IPS-20b (cell line): Measurements from ENCODE around the gene HUNK.

Experiments
- H3K27ac ChIP-seq: one replicate; pipeline ENCODE4 v1.5.1; 2013; ENCODE audit warnings: low read length
- H3K27me3 ChIP-seq: 2 replicates; pipeline ENCODE4 v1.6.1; 2013; ENCODE audit warnings: mild to moderate bottlenecking, low read length, inconsistent platforms; ENCODE audit not compliant: insufficient read depth
- H3K36me3 ChIP-seq: 2 replicates; pipeline ENCODE4 v1.6.1; 2013; ENCODE audit warnings: low read depth, mild to moderate bottlenecking, inconsistent platforms, low read length, moderate library complexity; ENCODE audit not compliant: insufficient read depth
- H3K4me1 ChIP-seq: 2 replicates; pipeline ENCODE4 v1.6.1; 2013; ENCODE audit warnings: mild to moderate bottlenecking, control low read depth, inconsistent platforms, low read length, moderate library complexity; ENCODE audit not compliant: insufficient read depth
- H3K4me3 ChIP-seq: 2 replicates; pipeline ENCODE4 v1.5.1; 2013; ENCODE audit warnings: mild to moderate bottlenecking, low read length, inconsistent platforms
- H3K9ac ChIP-seq: 2 replicates; pipeline ENCODE4 v1.6.1; 2013; ENCODE audit warnings: low read depth, mild to moderate bottlenecking, inconsistent platforms, low read length, moderate library complexity
- H3K9me3 ChIP-seq: 2 replicates; pipeline ENCODE4 v1.6.1; 2013; ENCODE audit warnings: mild to moderate bottlenecking, low read depth, low read length, inconsistent platforms; ENCODE audit not compliant: insufficient read depth

Gene HUNK

GRCh38 chr21:31926498-31926897 is 53.7 kb downstream of the HUNK start:
- no peak overlapping the region for H3K27ac ChIP-seq
- H3K4me3 ChIP-seq = no peak overlapping the region
- H3K27me3 ChIP-seq = no peaks in the 10 kb centered on the region
- peaks cover 4% of the 10 kb centered on the region for H3K9me3 ChIP-seq
- H3K36me3 ChIP-seq = peaks cover 15% of the 10 kb centered on the region
- peaks cover 2% of the 10 kb centered on the region; the same call in 1 of the 2 replicates for H3K4me1 ChIP-seq
- H3K9ac ChIP-seq = no peak overlapping the region

- Histone ChIP-seq H3K9ac (no peak overlapping the region), H3K27ac (no peak overlapping the region)
These were observed 55.0 kb downstream of the HUNK start for GRCh38 chr21:31927689-31928353.

GRCh38 chr21:31928656-31929055 is 55.8 kb downstream of the HUNK start:
- H3K4me1 ChIP-seq = peaks cover 6% of the 10 kb centered on the region; the same call in 1 of the 2 replicates
- H3K9me3 ChIP-seq = peaks cover 4% of the 10 kb centered on the region
- H3K36me3 ChIP-seq = peaks cover 15% of the 10 kb centered on the region
- no peak overlapping the region for H3K4me3 ChIP-seq
- no peak overlapping the region for H3K9ac ChIP-seq
- H3K27ac ChIP-seq = no peak overlapping the region
- H3K27me3 ChIP-seq = no peaks in the 10 kb centered on the region

More at GRCh38 chr21:31927689-31928353, 55.0 kb downstream of the HUNK start:
- peaks cover 4% of the 10 kb centered on the region for H3K9me3 ChIP-seq
- no peaks in the 10 kb centered on the region for H3K27me3 ChIP-seq
- peaks cover 6% of the 10 kb centered on the region; the same call in 1 of the 2 replicates for H3K4me1 ChIP-seq
- no peak overlapping the region for H3K4me3 ChIP-seq
- H3K36me3 ChIP-seq = peaks cover 15% of the 10 kb centered on the region

GRCh38 chr21:31929548-31929947 is 56.7 kb downstream of the HUNK start:
- H3K27me3 ChIP-seq = no peaks in the 10 kb centered on the region
- H3K4me1 ChIP-seq = peaks cover 6% of the 10 kb centered on the region; the same call in 1 of the 2 replicates
- peaks cover 15% of the 10 kb centered on the region for H3K36me3 ChIP-seq
- H3K27ac ChIP-seq = no peak overlapping the region
- H3K9ac ChIP-seq = no peak overlapping the region
- no peak overlapping the region for H3K4me3 ChIP-seq
- H3K9me3 ChIP-seq = peaks cover 4% of the 10 kb centered on the region

GRCh38 chr21:31930001-31930400 is 57.2 kb downstream of the HUNK start:
- Histone ChIP-seq H3K27ac (no peak overlapping the region), H3K9ac (no peak overlapping the region), H3K27me3 (no peaks in the 10 kb centered on the region), H3K4me1 (peaks cover 6% of the 10 kb centered on the region; the same call in 1 of the 2 replicates), H3K4me3 (no peak overlapping the region), H3K36me3 (peaks cover 13% of the 10 kb centered on the region), H3K9me3 (peaks cover 4% of the 10 kb centered on the region)

- Histone ChIP-seq H3K9me3 (no peaks in the 10 kb centered on the region), H3K9ac (no peak overlapping the region), H3K27me3 (no peaks in the 10 kb centered on the region), H3K36me3 (no peaks in the 10 kb centered on the region), H3K4me1 (peaks cover 6% of the 10 kb centered on the region; the same call in 1 of the 2 replicates), H3K27ac (no peak overlapping the region), H3K4me3 (no peak overlapping the region)
These were observed 59.0 kb downstream of the HUNK start for GRCh38 chr21:31931644-31932469.

GRCh38 chr21:31932470-31932764 is 59.6 kb downstream of the HUNK start:
- Histone ChIP-seq H3K36me3 (no peaks in the 10 kb centered on the region), H3K4me3 (no peak overlapping the region), H3K9me3 (no peaks in the 10 kb centered on the region), H3K4me1 (peaks cover 6% of the 10 kb centered on the region; the same call in 1 of the 2 replicates), H3K27me3 (no peaks in the 10 kb centered on the region), H3K9ac (no peak overlapping the region), H3K27ac (no peak overlapping the region)

- Histone ChIP-seq H3K36me3 (no peaks in the 10 kb centered on the region), H3K9ac (no peak overlapping the region), H3K4me1 (no peaks in the 10 kb centered on the region)
These were observed 64.5 kb downstream of the HUNK start for GRCh38 chr21:31937303-31937702.

GRCh38 chr21:31938330-31939301 is 65.8 kb downstream of the HUNK start:
- H3K9ac ChIP-seq = no peak overlapping the region
- H3K36me3 ChIP-seq = no peaks in the 10 kb centered on the region
- H3K9me3 ChIP-seq = no peaks in the 10 kb centered on the region
- peaks cover 7% of the 10 kb centered on the region; the same call in 1 of the 2 replicates for H3K4me1 ChIP-seq
- no peaks in the 10 kb centered on the region for H3K27me3 ChIP-seq
- no peak overlapping the region for H3K27ac ChIP-seq
- H3K4me3 ChIP-seq = no peak overlapping the region

More at GRCh38 chr21:31937303-31937702, 64.5 kb downstream of the HUNK start:
- Histone ChIP-seq H3K27ac (no peak overlapping the region), H3K4me3 (no peak overlapping the region), H3K9me3 (no peaks in the 10 kb centered on the region), H3K27me3 (no peaks in the 10 kb centered on the region)

GRCh38 chr21:31941694-31942093 is 68.9 kb downstream of the HUNK start:
- Histone ChIP-seq H3K4me3 (no peak overlapping the region), H3K36me3 (peaks cover 13% of the 10 kb centered on the region), H3K4me1 (peaks cover 26% of the 10 kb centered on the region), H3K9ac (no peak overlapping the region), H3K27me3 (no peaks in the 10 kb centered on the region), H3K9me3 (no peaks in the 10 kb centered on the region), H3K27ac (no peak overlapping the region)

GRCh38 chr21:31943561-31943960 is 70.7 kb downstream of the HUNK start:
- H3K36me3 ChIP-seq = peaks cover 22% of the 10 kb centered on the region
- no peaks in the 10 kb centered on the region for H3K27me3 ChIP-seq
- H3K9me3 ChIP-seq = no peaks in the 10 kb centered on the region
- no peak overlapping the region for H3K4me3 ChIP-seq
- H3K27ac ChIP-seq = no peak overlapping the region
- H3K4me1 ChIP-seq = peaks cover 26% of the 10 kb centered on the region
- H3K9ac ChIP-seq = no peak overlapping the region
